GM21528 (cell line): ENCODE data around the gene TRAPPC2B.
A peak's percentile ranks its signal among the peaks of the same experiment; 100 is the strongest.

Source experiments
- ATAC-seq: cut with Tn5 transposase; IDR thresholded peaks from one replicate; pipeline ENCODE4 v1.9.1; 2021; ENCODE audit warnings: mild to moderate bottlenecking, moderate library complexity; ENCODE audit not compliant: unreplicated experiment, low FRiP score

Gene TRAPPC2B

GRCh38 chr19:57362997-57363687, at the start of gene TRAPPC2B, which contains the start of gene ZNF547:
Gene TRAPPC2B (plus strand): TSS chr19:57363551. CDS start chr19:57364834, 1,283 bp downstream.
Gene ZNF547 (plus strand): TSS chr19:57363551. CDS start chr19:57368556, 5,005 bp downstream.
- peak; percentile 93 for ATAC-seq

GRCh38 chr19:57314146-57314545, 49.2 kb upstream of the TRAPPC2B start:
- no peak for ATAC-seq

GRCh38 chr19:57317503-57317902, 45.8 kb upstream of the TRAPPC2B start:
- ATAC-seq: no peak

GRCh38 chr19:57319869-57320179, 43.5 kb upstream of the TRAPPC2B start:
- ATAC-seq: peak; percentile 21

- peak; percentile 96 for ATAC-seq
These were observed 42.9 kb upstream of the TRAPPC2B start, which contains the start of gene ZNF543 for GRCh38 chr19:57320180-57321084. Gene ZNF543 (plus strand): TSS chr19:57320472. CDS start chr19:57320854, 382 bp downstream.

- no peak for ATAC-seq
These were observed 42.2 kb upstream of the TRAPPC2B start for GRCh38 chr19:57321116-57321515.

GRCh38 chr19:57321751-57322150, 41.6 kb upstream of the TRAPPC2B start:
- ATAC-seq: no peak

GRCh38 chr19:57324992-57325391, 38.4 kb upstream of the TRAPPC2B start:
- no peak for ATAC-seq

- no peak for ATAC-seq
These were observed 35.4 kb upstream of the TRAPPC2B start for GRCh38 chr19:57327993-57328392.

- no peak for ATAC-seq
These were observed 29.2 kb upstream of the TRAPPC2B start for GRCh38 chr19:57334191-57334590.

- no peak for ATAC-seq
These were observed 24.5 kb upstream of the TRAPPC2B start for GRCh38 chr19:57338877-57339276.

GRCh38 chr19:57342582-57342981, 20.8 kb upstream of the TRAPPC2B start:
- ATAC-seq: no peak

GRCh38 chr19:57348136-57348535, 15.2 kb upstream of the TRAPPC2B start:
- no peak for ATAC-seq

- ATAC-seq: peak; percentile 95
These were observed 12.2 kb upstream of the TRAPPC2B start, which contains the start of gene ZNF304 for GRCh38 chr19:57350877-57351805. Gene ZNF304 (plus strand): TSS chr19:57351271. CDS start chr19:57351665, 394 bp downstream.

GRCh38 chr19:57351867-57352266, 11.5 kb upstream of the TRAPPC2B start:
- ATAC-seq: no peak

GRCh38 chr19:57355916-57356315, 7.4 kb upstream of the TRAPPC2B start:
- ATAC-seq: no peak

GRCh38 chr19:57357406-57357805, 5.9 kb upstream of the TRAPPC2B start:
- ATAC-seq: no peak

- no peak for ATAC-seq
These were observed 4.1 kb upstream of the TRAPPC2B start for GRCh38 chr19:57359300-57359699.

- no peak for ATAC-seq
These were observed 932 bp upstream of the TRAPPC2B start for GRCh38 chr19:57362419-57362818.

- ATAC-seq: no peak
These were observed 384 bp downstream of the TRAPPC2B start for GRCh38 chr19:57363688-57364181.
